ENCODE data around the gene RPS19BP1. TPM values are rescaled to one million over a fixed set of nuclear protein-coding genes. Genes with fewer than 3 reads are reported as not detected.

RPS19BP1 gene
- total RNA-seq, 6 donors from 2014 or later, result 71.2 to 168 (median 106) TPM

DNA sequence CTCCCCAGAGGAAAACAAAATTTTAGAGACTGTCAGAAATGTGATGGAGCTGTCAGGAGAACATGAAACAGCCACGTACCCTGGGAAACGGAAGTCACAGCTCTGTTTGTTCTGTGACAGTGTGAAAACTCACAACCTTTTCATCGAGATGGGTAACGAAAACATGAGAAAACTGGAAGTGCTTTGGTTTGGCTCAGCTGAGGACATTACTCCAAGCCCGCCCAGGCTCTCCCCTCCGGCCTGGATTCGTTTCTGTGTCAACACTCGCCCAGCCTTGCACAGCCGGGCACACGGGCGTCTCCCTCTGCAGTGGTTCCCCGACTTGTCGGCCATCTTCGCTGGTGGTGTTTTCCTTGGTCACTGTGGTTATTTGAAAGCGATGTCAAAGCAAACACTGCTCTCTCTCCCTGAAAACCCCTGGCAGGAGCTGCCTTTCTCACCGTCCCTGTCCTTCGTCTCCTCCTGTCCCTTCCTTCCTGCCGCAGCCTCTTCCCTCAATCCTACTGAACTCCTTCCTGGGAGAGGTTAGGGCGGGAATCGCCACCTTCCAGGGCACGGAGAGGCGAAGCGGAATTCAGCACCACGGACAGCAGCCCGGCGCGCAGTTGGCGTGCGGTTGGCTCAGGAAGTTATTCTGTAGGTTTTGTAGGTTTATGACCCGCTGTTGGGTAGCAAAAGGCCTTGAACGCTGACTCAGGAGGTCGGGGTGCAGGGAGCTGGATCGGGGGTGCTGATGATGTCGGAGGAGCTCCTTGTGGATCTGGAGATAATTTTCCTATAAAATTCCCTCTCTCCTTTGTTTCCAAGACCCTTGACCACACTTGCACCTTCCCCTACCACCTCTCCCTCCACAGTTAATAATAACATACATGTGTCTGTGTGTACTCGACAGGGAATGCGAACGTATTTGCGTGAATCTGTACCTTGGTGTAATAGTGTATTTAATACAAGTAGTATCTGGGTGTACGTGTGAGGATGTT lies 13.1 kb upstream of the RPS19BP1 start:
- peaks cover 0 to 3% (median 0%) of the 10 kb centered on the region in 4 donors for H3K27me3 ChIP-seq
- 32 to 34% methylated on average over 36 to 39 of the region's 39 CpGs for WGBS, 2 donors
- H3K4me1 ChIP-seq, result no peaks in the 10 kb centered on the region
- H3K36me3 ChIP-seq, result no peaks in the 10 kb centered on the region
- H3K4me3 ChIP-seq, result no peak overlapping the region
- no peak for TF ChIP-seq CTCF (IDR thresholded peaks at IDR 0.05)
- no peak for TF ChIP-seq POLR2AphosphoS5 (IDR thresholded peaks at IDR 0.05)
- no peak for TF ChIP-seq POLR2A (IDR thresholded peaks at IDR 0.05)
- TF ChIP-seq EP300 (IDR thresholded peaks at IDR 0.05), result no peak
- peak in 1 of 2 donors; percentile 48 for ATAC-seq (ENCODE audit: low FRiP score in 2 of 2)
- H3K27ac ChIP-seq, result no peak overlapping the region
- peak in 1 of 2 donors; percentile 90 for DNase-seq
- no peaks in the 10 kb centered on the region for H3K9me3 ChIP-seq

GRCh38 chr22:39543095-39543494 lies 10.5 kb upstream of the RPS19BP1 start:
- Histone ChIP-seq H3K9me3 (no peaks in the 10 kb centered on the region), H3K27me3 (peaks cover 0 to 3% (median 0%) of the 10 kb centered on the region in 4 donors), H3K27ac (no peak overlapping the region), H3K4me1 (no peaks in the 10 kb centered on the region), H3K36me3 (no peaks in the 10 kb centered on the region), H3K4me3 (no peak overlapping the region)
- TF ChIP-seq POLR2A (IDR thresholded peaks at IDR 0.05) (no peak), CTCF (IDR thresholded peaks at IDR 0.05) (no peak), POLR2AphosphoS5 (IDR thresholded peaks at IDR 0.05) (no peak), EP300 (IDR thresholded peaks at IDR 0.05) (no peak)
- DNase-seq (no peak), ATAC-seq (ENCODE audit: low FRiP score in 2 of 2) (no peak)
- WGBS, 2 donors, result 19 to 20% methylated on average over 11 of the region's 11 CpGs

DNA sequence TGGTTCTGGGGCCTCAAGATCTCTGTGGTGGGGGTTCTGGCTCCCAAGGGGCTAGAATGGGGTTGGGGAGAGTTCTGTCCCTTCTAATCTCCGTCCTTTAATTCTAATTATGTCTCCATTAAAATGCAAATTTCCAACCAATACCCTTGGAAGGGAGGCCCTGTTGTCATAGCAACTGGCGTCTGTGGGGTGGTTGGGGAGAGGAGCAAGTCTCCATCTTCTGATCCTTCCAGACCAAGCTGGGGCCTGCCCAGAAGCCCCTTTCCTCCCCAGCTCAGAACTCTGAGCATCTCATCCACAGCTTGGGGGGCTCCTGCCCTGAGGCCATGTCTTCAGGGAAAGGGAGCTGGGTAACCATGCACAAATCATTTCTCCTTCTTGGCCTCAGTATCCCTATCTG lies 5.4 kb upstream of the RPS19BP1 start:
- H3K27ac ChIP-seq, result no peak overlapping the region
- no peaks in the 10 kb centered on the region for H3K9me3 ChIP-seq
- no peak for TF ChIP-seq CTCF (IDR thresholded peaks at IDR 0.05)
- TF ChIP-seq POLR2A (IDR thresholded peaks at IDR 0.05), result no peak
- TF ChIP-seq EP300 (IDR thresholded peaks at IDR 0.05), result no peak
- no peak for TF ChIP-seq POLR2AphosphoS5 (IDR thresholded peaks at IDR 0.05)

GRCh38 chr22:39536711-39537110 lies 4.2 kb upstream of the RPS19BP1 start:
- Histone ChIP-seq H3K4me3 (no peak overlapping the region), H3K4me1 (peaks cover 7 to 20% (median 11%) of the 10 kb centered on the region in 4 donors), H3K27me3 (no peaks in the 10 kb centered on the region), H3K36me3 (no peaks in the 10 kb centered on the region), H3K9me3 (no peaks in the 10 kb centered on the region), H3K27ac (no peak overlapping the region)
- ATAC-seq (ENCODE audit: low FRiP score in 2 of 2), result no peak
- TF ChIP-seq POLR2A (IDR thresholded peaks at IDR 0.05) (no peak), CTCF (IDR thresholded peaks at IDR 0.05) (no peak), POLR2AphosphoS5 (IDR thresholded peaks at IDR 0.05) (no peak), EP300 (IDR thresholded peaks at IDR 0.05) (no peak)
- 52 to 66% methylated on average over 7 to 8 of the region's 8 CpGs for WGBS, 2 donors
- peak in 1 of 2 donors; percentile 63 for DNase-seq

More for the DNA sequence above, 5.4 kb upstream of the RPS19BP1 start:
- DNase-seq, result no peak
- ATAC-seq (ENCODE audit: low FRiP score in 2 of 2), result no peak
- H3K36me3 ChIP-seq, result no peaks in the 10 kb centered on the region
- H3K4me3 ChIP-seq, result no peak overlapping the region
- peaks cover 4 to 13% (median 6%) of the 10 kb centered on the region in 4 donors for H3K4me1 ChIP-seq
- H3K27me3 ChIP-seq, result no peaks in the 10 kb centered on the region
- 61 to 64% methylated on average over 2 of the region's 2 CpGs for WGBS, 2 donors
